ENCODE results near the gene SLC6A9. TPM values are rescaled to one million over a fixed set of nuclear protein-coding genes. Genes with fewer than 3 reads are reported as not detected.

Gene SLC6A9
- total and polyA plus RNA-seq, 7 donors = 0.28 to 1.2 (median 0.71) TPM

DNA sequence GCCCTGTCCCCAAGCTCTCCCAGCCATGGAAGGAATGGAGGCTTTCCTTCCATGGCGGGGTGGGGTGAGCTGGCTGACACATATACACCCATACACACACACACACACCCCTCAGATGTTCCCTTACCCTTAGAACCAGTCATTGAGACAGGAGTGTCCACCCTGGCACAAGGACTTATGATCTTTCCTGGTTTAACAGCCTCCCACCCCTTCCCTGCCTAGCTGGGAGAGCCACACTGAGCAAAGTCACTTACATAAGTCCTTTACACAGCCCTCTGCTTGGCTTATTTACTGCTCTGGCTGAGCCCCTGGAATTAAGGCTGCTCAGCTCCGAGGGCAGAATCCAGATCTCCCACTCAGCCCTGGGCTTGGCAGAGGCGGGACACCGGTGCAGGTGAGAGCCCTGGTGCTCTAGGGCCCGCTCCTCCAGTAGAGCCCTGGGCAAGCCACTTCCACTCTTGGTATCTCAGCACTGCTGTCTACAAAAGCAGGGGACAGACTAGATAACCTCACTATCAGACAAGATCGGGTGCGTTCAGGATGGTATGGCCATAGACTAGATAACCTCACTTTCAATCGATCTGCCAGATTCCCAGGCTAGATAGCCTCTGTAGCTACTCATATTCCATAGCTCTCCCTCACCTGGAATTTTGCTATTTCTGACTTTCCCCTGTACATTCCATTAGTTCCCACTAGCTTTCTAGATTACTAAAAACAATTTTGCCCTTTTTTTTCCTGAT, 16.7 kb downstream of the SLC6A9 start:
- no peak for TF ChIP-seq CTCF (IDR thresholded peaks at IDR 0.05)
- DNase-seq (no peak), ATAC-seq (no peak)
- Histone ChIP-seq H3K36me3 (ENCODE audit: insufficient read depth in 1 of 2, low read depth in 1 of 2) (no peaks in the 10 kb centered on the region), H3K27me3 (ENCODE audit: insufficient read depth in 3 of 3, low read length in 2 of 3) (no peaks in the 10 kb centered on the region), H3K27ac (no peak overlapping the region), H3K4me3 (no peak overlapping the region), H3K4me1 (no peaks in the 10 kb centered on the region), H3K9me3 (no peaks in the 10 kb centered on the region)
- 70 to 82% (median 79%) methylated on average over 8 of the region's 8 CpGs for WGBS, 3 donors
- intact Hi-C loops (cut with DNase I) = no loop called here

GRCh38 chr1:44013949-44014348, 17.3 kb downstream of the SLC6A9 start:
- intact Hi-C loops (cut with DNase I) = no loop called here
- H3K27me3 ChIP-seq (ENCODE audit: insufficient read depth in 3 of 3, low read length in 2 of 3) = no peaks in the 10 kb centered on the region
- no peak overlapping the region for H3K4me3 ChIP-seq
- DNase-seq (no peak), ATAC-seq (no peak)
- H3K4me1 ChIP-seq = no peaks in the 10 kb centered on the region
- no peak for TF ChIP-seq CTCF (IDR thresholded peaks at IDR 0.05)
- no peak overlapping the region for H3K27ac ChIP-seq
- WGBS, 3 donors = 48 to 72% (median 55%) methylated on average over 5 of the region's 5 CpGs
- H3K36me3 ChIP-seq (ENCODE audit: insufficient read depth in 1 of 2, low read depth in 1 of 2) = no peaks in the 10 kb centered on the region
- H3K9me3 ChIP-seq = no peaks in the 10 kb centered on the region

DNA sequence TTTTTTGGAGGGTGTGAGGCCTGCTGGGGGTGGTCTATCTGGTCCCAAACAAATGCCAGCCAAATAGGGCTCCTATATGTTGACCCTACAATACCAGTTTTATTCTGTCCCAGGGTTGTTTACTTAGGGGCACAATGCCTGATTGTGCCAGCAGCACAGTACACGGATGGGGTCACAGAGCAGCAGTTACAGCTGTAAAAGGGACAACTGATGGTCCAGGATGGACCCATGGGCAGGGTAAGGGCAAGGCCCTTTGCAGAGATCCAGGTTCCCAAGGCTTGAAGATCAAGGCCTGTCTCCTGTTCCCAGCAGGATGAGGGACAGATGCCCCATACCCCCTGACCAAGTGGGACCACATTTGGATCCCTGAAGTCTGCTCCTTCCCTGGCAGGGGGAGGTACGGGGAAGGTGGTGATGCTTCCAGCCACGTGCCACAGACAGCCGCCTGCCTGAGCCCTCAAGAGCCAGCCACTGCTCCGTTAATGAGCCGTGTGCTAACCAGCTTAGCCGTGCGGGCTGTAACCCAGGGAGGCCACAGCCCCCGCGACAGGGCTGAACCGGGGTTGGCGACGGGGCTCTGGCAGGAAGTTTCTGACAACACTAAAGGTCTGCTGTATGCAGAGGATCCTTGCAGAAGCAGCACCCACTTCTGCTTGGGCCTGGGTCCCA, 18.2 kb downstream of the SLC6A9 start:
- Histone ChIP-seq H3K9me3 (no peaks in the 10 kb centered on the region), H3K4me1 (no peaks in the 10 kb centered on the region)
- WGBS, 3 donors = 52 to 74% (median 65%) methylated on average over 13 of the region's 13 CpGs

GRCh38 chr1:44012404-44012803, 18.9 kb downstream of the SLC6A9 start:
- no peaks in the 10 kb centered on the region for H3K4me1 ChIP-seq
- intact Hi-C loops (cut with DNase I) = no loop called here
- ATAC-seq (no peak), DNase-seq (no peak)
- no peak for TF ChIP-seq CTCF (IDR thresholded peaks at IDR 0.05)
- H3K4me3 ChIP-seq = no peak overlapping the region
- WGBS, 3 donors = 78 to 87% (median 81%) methylated on average over 2 of the region's 2 CpGs
- no peak overlapping the region for H3K27ac ChIP-seq
- no peaks in the 10 kb centered on the region for H3K36me3 ChIP-seq (ENCODE audit: insufficient read depth in 1 of 2, low read depth in 1 of 2)
- H3K27me3 ChIP-seq (ENCODE audit: insufficient read depth in 3 of 3, low read length in 2 of 3) = no peaks in the 10 kb centered on the region
- no peaks in the 10 kb centered on the region for H3K9me3 ChIP-seq

More for the DNA sequence above, 18.2 kb downstream of the SLC6A9 start:
- intact Hi-C loops (cut with DNase I) = no loop called here
- Histone ChIP-seq H3K4me3 (no peak overlapping the region), H3K27ac (no peak overlapping the region), H3K36me3 (ENCODE audit: insufficient read depth in 1 of 2, low read depth in 1 of 2) (no peaks in the 10 kb centered on the region), H3K27me3 (ENCODE audit: insufficient read depth in 3 of 3, low read length in 2 of 3) (no peaks in the 10 kb centered on the region)
- DNase-seq (no peak), ATAC-seq (no peak)
- no peak for TF ChIP-seq CTCF (IDR thresholded peaks at IDR 0.05)

All from psoas muscle (tissue), 8 donors.